ENCODE measurements around the gene ZNF74.

The ZNF74 gene

DNA sequence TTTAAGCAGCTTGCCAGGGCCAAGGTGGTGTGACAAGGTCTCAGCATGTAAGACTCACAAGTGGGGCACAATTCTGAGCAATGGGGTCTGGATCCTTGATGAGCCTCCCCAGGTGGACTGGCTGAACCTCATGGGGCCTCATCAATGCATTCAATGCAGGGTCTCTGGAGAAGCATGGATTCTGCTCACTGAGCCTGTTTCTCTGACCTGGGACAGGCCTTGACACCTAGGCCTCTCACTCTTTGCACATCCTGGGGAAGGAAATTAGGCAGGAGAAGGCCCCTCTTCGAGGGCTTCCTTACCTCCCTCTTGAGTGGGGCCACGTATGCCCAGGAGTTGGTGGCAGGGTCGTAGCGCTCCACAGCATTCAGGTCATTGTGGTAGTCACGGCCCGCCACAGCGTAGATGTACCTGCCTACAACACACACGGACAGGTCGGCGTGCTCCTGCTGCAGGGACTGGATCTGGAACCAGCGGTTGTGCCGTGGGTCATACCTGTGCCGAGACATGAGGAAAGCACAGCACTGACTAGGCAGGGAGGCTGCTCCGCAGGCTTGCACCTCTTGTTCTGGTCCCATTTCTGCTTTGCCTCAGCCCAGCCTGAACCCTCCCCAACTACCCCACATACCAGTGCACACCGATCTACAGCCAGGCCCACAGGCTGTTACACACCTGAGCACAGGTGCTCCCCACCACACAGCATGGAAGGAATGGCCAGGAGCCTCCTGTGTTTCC, 63.7 kb downstream of the ZNF74 start:
- TF ChIP-seq CTCF (IDR thresholded peaks at IDR 0.05; ENCODE audit: low read depth, low read length, missing control alignments) = no peak
- H3K27me3 ChIP-seq (replicated peaks) = no peaks in the 10 kb centered on the region
- in situ Hi-C loops (cut with HindIII; ENCODE audit: low pct_ligation_motif_present, low sequenced_read_pairs) = no loop called here
- DNase-seq = no peak
- no peak overlapping the region for H3K4me3 ChIP-seq (ENCODE audit: low read depth, low read length)
- peaks cover 8% of the 10 kb centered on the region for H3K36me3 ChIP-seq (replicated peaks)
- no peak overlapping the region for H3K27ac ChIP-seq

Measured in brain microvascular endothelial cell (primary cell).